ENCODE results near the gene PHLDB1.

DNA sequence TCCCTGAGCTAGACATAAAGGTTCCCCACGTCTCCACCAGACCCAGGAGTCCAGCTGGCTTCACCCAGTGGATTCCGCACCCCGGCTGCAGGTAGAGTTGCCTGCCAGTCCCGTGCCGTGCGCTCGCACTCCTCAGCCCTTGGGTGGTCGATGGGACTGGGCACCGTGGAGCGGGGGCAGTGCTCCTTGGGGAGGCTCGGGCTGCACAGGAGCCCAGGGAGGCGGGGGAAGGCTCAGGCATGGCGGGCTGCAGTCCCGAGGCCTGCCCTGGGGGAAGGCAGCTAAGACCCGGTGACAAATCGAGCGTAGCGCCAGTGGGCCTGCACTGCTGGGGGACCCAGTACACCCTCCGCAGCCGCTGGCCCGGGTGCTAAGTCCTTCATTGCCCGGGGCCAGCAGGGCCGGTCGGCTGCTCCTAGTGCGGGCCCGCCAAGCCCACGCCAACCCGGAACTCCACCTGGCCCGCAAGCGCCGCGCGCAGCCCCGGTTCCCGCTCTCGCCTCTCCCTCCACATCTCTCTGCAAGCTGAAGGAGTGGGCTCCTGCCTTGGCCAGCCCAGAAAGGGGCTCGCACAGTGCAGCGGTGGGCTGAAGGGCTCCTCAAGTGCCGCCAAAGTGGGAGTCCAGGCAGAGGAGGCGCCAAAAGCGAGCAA, 81.6 kb downstream of the PHLDB1 start:
- TF ChIP-seq, protein P1, sequence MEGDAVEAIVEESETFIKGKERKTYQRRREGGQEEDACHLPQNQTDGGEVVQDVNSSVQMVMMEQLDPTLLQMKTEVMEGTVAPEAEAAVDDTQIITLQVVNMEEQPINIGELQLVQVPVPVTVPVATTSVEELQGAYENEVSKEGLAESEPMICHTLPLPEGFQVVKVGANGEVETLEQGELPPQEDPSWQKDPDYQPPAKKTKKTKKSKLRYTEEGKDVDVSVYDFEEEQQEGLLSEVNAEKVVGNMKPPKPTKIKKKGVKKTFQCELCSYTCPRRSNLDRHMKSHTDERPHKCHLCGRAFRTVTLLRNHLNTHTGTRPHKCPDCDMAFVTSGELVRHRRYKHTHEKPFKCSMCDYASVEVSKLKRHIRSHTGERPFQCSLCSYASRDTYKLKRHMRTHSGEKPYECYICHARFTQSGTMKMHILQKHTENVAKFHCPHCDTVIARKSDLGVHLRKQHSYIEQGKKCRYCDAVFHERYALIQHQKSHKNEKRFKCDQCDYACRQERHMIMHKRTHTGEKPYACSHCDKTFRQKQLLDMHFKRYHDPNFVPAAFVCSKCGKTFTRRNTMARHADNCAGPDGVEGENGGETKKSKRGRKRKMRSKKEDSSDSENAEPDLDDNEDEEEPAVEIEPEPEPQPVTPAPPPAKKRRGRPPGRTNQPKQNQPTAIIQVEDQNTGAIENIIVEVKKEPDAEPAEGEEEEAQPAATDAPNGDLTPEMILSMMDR (IDR thresholded peaks at IDR 0.05): no peak
- TF ChIP-seq POLR2AphosphoS5 (IDR thresholded peaks at IDR 0.05): no peak

Measured in transverse colon (tissue), 4 donors.